GM23338 (cell line): ENCODE measurements around the gene DMAC1. TPM values are rescaled to one million over a fixed set of nuclear protein-coding genes. Genes with fewer than 3 reads are reported as not detected.
A peak's percentile ranks its signal among the peaks of the same experiment; 100 is the strongest.

Experiments
- ATAC-seq: fragments of 200-7000 bp; cut with Tn5 transposase; 3 replicates; pipeline ENCODE4 v1.9.1; 2020
- DNase-seq: peaks from one replicate; pipeline ENCODE4 v3.0.0-alpha.2; 2015; ENCODE audit warnings: low spot score
- H2AFZ ChIP-seq: fragments of 200-600 bp; sonication (generic); 2 replicates; pipeline ENCODE4 v1.8.0; 2016; ENCODE audit warnings: antibody characterized with exemption, mild to moderate bottlenecking, moderate library complexity
- H3F3A ChIP-seq: fragments of 200-600 bp; sonication (generic); replicated peaks from 2 replicates; pipeline ENCODE4 v1.8.0; 2017; ENCODE audit warnings: antibody characterized with exemption, mixed run types, low read depth
- H3K27ac ChIP-seq: fragments of 200-600 bp; sonication (generic); 2 replicates; pipeline ENCODE4 v1.6.1; 2016; ENCODE audit warnings: low read depth
- H3K27me3 ChIP-seq: fragments of 200-600 bp; sonication (generic); 2 replicates; pipeline ENCODE4 v1.8.0; 2016; ENCODE audit warnings: mild to moderate bottlenecking, mixed run types, moderate library complexity; ENCODE audit not compliant: insufficient read depth
- H3K36me3 ChIP-seq: fragments of 200-600 bp; sonication (generic); 2 replicates; pipeline ENCODE4 v1.8.0; 2016; ENCODE audit warnings: mild to moderate bottlenecking; ENCODE audit not compliant: insufficient read depth
- H3K4me1 ChIP-seq: fragments of 200-600 bp; sonication (generic); 2 replicates; pipeline ENCODE4 v1.8.0; 2016; ENCODE audit warnings: mild to moderate bottlenecking, moderate library complexity; ENCODE audit not compliant: insufficient read depth
- H3K4me2 ChIP-seq: fragments of 200-600 bp; sonication (generic); 2 replicates; pipeline ENCODE4 v1.7.1; 2017; ENCODE audit warnings: mixed run types
- H3K4me3 ChIP-seq: fragments of 200-600 bp; sonication (generic); 2 replicates; pipeline ENCODE4 v1.6.1; 2016; ENCODE audit warnings: mixed run types
- H3K79me2 ChIP-seq: fragments of 200-600 bp; sonication (generic); replicated peaks from 2 replicates; pipeline ENCODE4 v1.8.0; 2017; ENCODE audit warnings: mild to moderate bottlenecking; ENCODE audit not compliant: insufficient read depth
- H3K9me2 ChIP-seq: fragments of 200-600 bp; sonication (generic); 2 replicates; pipeline ENCODE4 v1.8.0; 2017; ENCODE audit not compliant: insufficient read depth
- H4K20me1 ChIP-seq: fragments of 200-600 bp; sonication (generic); replicated peaks from 2 replicates; pipeline ENCODE4 v1.8.0; 2017; ENCODE audit warnings: mild to moderate bottlenecking; ENCODE audit not compliant: insufficient read depth
- H3K27ac Mint-ChIP-seq: 2 replicates; pipeline ENCODE4 v1.8.0; 2020; ENCODE audit warnings: inconsistent platforms, mild to moderate bottlenecking, moderate library complexity, mixed read lengths
- H3K27me3 Mint-ChIP-seq: 3 replicates; pipeline ENCODE4 v1.8.0; 2022; ENCODE audit warnings: low read depth, mild to moderate bottlenecking, moderate library complexity, mixed read lengths, inconsistent platforms; ENCODE audit not compliant: insufficient read depth, poor library complexity
- H3K36me3 Mint-ChIP-seq: 3 replicates; pipeline ENCODE4 v1.8.0; 2021; ENCODE audit warnings: low read depth, mild to moderate bottlenecking, inconsistent platforms, moderate library complexity, mixed read lengths
- H3K4me1 Mint-ChIP-seq: 3 replicates; pipeline ENCODE4 v1.8.0; 2020; ENCODE audit warnings: mild to moderate bottlenecking, inconsistent platforms, mixed read lengths
- H3K4me3 Mint-ChIP-seq: 3 replicates; pipeline ENCODE4 v1.8.0; 2021; ENCODE audit warnings: moderate library complexity, mild to moderate bottlenecking, inconsistent platforms, mixed read lengths
- H3K9me3 Mint-ChIP-seq: 3 replicates; pipeline ENCODE4 v1.8.0; 2020; ENCODE audit warnings: moderate library complexity, mild to moderate bottlenecking, inconsistent platforms, mixed read lengths
- polyA plus RNA-seq: library from polyadenylated mRNA; unstranded; fragments of >200 nt; fragmentation: Nextera tagmentation; extraction: Ambion mirVana; gene quantifications from 2 replicates; pipeline ENCODE4 v1.2.1, GENCODE V29; 2016
- total RNA-seq: library from RNA; depleted of rRNA; stranded (reverse); fragments of >200 nt; shearing (Covaris generic); gene quantifications from 2 replicates; pipeline ENCODE4 v1.2.3, GENCODE V29; 2014
- TF ChIP-seq, protein P1 (sequence below), 2 experiments: fragments of 200-600 bp in 1 of 2; sonication (generic) in 1 of 2; conservative IDR thresholded peaks; 2 replicates each; pipeline versions ENCODE4 v1.5.1 to v1.6.1; 2016 to 2017; ENCODE audit warnings: antibody characterized with exemption in 2 of 2, low read depth in 2 of 2, mild to moderate bottlenecking in 2 of 2, moderate library complexity in 1 of 2
- TF ChIP-seq, protein P2 (sequence below): IDR thresholded peaks from one replicate; pipeline ENCODE4 v1.6.1; 2018; ENCODE audit warnings: antibody characterized with exemption; ENCODE audit not compliant: unreplicated experiment
- TF ChIP-seq, protein P3 (sequence below): IDR thresholded peaks from 2 replicates; pipeline ENCODE4 v1.6.1; 2016; ENCODE audit warnings: antibody characterized with exemption

DMAC1 gene
- total and polyA plus RNA-seq, 2 experiments from 2014 or later, result 24.6 to 116 TPM

DNA sequence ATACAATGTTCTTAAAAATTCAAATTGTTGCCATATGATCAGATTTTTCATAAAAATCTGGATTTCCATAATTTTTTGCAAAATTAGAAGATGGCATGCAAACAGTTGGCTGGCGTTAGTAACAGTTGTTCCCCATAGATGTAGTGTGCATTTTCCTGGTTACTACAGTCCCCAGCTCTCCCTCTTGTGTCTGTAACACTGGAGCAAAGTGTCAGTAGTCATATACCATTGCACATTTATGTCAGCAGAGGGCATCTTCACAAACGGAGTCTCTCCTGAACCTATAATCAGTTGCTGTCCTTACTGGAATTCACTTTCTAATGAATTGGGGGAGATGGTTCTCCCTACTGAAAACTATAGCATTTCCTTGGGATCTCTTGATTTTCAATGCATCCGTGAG is 44.7 kb upstream of the DMAC1 start:
- Mint-ChIP-seq H3K4me3 (no peak overlapping the region), H3K27me3 (no peaks in the 10 kb centered on the region), H3K27ac (no peak overlapping the region), H3K36me3 (no peaks in the 10 kb centered on the region), H3K4me1 (peaks cover 3% of the 10 kb centered on the region; the same call in 1 of the 3 replicates), H3K9me3 (no peaks in the 10 kb centered on the region)
- Histone ChIP-seq H3K9me2 (no peaks in the 10 kb centered on the region), H3K4me3 (no peak overlapping the region), H3K27ac (no peak overlapping the region), H3K4me2 (no peak overlapping the region), H4K20me1 (no peaks in the 10 kb centered on the region), H3K4me1 (no peaks in the 10 kb centered on the region; the same call in 1 of the 2 replicates), H2AFZ (0 out of 2 replicates have a peak overlapping the region, but pooled peaks have one; percentile 30), H3K79me2 (no peaks in the 10 kb centered on the region), H3K36me3 (no peaks in the 10 kb centered on the region), H3K27me3 (no peaks in the 10 kb centered on the region), H3F3A (no peaks in the 10 kb centered on the region)
- ATAC-seq, result peak; percentile 95
- TF ChIP-seq, protein P1, sequence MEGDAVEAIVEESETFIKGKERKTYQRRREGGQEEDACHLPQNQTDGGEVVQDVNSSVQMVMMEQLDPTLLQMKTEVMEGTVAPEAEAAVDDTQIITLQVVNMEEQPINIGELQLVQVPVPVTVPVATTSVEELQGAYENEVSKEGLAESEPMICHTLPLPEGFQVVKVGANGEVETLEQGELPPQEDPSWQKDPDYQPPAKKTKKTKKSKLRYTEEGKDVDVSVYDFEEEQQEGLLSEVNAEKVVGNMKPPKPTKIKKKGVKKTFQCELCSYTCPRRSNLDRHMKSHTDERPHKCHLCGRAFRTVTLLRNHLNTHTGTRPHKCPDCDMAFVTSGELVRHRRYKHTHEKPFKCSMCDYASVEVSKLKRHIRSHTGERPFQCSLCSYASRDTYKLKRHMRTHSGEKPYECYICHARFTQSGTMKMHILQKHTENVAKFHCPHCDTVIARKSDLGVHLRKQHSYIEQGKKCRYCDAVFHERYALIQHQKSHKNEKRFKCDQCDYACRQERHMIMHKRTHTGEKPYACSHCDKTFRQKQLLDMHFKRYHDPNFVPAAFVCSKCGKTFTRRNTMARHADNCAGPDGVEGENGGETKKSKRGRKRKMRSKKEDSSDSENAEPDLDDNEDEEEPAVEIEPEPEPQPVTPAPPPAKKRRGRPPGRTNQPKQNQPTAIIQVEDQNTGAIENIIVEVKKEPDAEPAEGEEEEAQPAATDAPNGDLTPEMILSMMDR (conservative IDR thresholded peaks at IDR 0.05; ENCODE audit: low read depth in 2 of 2), result peak; percentile 65 to 76
- TF ChIP-seq, protein P2, sequence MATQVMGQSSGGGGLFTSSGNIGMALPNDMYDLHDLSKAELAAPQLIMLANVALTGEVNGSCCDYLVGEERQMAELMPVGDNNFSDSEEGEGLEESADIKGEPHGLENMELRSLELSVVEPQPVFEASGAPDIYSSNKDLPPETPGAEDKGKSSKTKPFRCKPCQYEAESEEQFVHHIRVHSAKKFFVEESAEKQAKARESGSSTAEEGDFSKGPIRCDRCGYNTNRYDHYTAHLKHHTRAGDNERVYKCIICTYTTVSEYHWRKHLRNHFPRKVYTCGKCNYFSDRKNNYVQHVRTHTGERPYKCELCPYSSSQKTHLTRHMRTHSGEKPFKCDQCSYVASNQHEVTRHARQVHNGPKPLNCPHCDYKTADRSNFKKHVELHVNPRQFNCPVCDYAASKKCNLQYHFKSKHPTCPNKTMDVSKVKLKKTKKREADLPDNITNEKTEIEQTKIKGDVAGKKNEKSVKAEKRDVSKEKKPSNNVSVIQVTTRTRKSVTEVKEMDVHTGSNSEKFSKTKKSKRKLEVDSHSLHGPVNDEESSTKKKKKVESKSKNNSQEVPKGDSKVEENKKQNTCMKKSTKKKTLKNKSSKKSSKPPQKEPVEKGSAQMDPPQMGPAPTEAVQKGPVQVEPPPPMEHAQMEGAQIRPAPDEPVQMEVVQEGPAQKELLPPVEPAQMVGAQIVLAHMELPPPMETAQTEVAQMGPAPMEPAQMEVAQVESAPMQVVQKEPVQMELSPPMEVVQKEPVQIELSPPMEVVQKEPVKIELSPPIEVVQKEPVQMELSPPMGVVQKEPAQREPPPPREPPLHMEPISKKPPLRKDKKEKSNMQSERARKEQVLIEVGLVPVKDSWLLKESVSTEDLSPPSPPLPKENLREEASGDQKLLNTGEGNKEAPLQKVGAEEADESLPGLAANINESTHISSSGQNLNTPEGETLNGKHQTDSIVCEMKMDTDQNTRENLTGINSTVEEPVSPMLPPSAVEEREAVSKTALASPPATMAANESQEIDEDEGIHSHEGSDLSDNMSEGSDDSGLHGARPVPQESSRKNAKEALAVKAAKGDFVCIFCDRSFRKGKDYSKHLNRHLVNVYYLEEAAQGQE, result no peak
- peak; percentile 70 for DNase-seq

DNA sequence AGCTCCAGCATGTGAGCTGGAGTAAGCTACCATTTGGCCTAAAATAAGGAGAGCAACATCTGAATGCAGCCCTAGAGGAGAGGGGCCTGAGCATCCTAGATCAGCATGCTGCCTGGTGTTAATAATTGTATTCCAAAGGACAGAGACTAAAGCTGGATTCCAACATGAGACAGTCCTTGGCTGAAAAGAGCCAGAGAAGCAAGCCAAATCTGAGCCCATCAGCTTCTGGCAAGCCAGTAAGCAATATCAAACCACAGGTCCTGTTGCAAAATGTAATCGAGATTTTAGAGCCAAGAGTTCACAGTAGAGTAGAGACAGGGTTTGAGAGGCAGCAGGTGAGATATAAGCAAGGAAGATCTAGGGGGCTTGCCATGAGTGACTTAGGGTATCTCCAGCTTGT is 42.3 kb upstream of the DMAC1 start:
- H3K27me3 ChIP-seq, result no peaks in the 10 kb centered on the region
- H4K20me1 ChIP-seq, result no peaks in the 10 kb centered on the region
- no peak for ATAC-seq
- H3K4me3 Mint-ChIP-seq, result no peak overlapping the region
- H3K9me2 ChIP-seq, result no peaks in the 10 kb centered on the region
- no peaks in the 10 kb centered on the region for H3K9me3 Mint-ChIP-seq
- no peaks in the 10 kb centered on the region for H3F3A ChIP-seq
- TF ChIP-seq, protein P3, sequence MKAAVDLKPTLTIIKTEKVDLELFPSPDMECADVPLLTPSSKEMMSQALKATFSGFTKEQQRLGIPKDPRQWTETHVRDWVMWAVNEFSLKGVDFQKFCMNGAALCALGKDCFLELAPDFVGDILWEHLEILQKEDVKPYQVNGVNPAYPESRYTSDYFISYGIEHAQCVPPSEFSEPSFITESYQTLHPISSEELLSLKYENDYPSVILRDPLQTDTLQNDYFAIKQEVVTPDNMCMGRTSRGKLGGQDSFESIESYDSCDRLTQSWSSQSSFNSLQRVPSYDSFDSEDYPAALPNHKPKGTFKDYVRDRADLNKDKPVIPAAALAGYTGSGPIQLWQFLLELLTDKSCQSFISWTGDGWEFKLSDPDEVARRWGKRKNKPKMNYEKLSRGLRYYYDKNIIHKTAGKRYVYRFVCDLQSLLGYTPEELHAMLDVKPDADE, result no peak
- H3K27ac ChIP-seq, result no peak overlapping the region
- H3K79me2 ChIP-seq, result no peaks in the 10 kb centered on the region
- H3K36me3 ChIP-seq, result no peaks in the 10 kb centered on the region
- H3K36me3 Mint-ChIP-seq, result no peaks in the 10 kb centered on the region
- no peaks in the 10 kb centered on the region for H3K27me3 Mint-ChIP-seq
- DNase-seq, result no peak
- H2AFZ ChIP-seq, result no peak overlapping the region
- no peaks in the 10 kb centered on the region; the same call in 2 of the 3 replicates for H3K4me1 Mint-ChIP-seq
- H3K27ac Mint-ChIP-seq, result no peak overlapping the region
- H3K4me3 ChIP-seq, result no peak overlapping the region
- no peak overlapping the region for H3K4me2 ChIP-seq
- H3K4me1 ChIP-seq, result no peaks in the 10 kb centered on the region; the same call in 1 of the 2 replicates
